Measurements from ENCODE around the gene PUS1.
A peak's percentile ranks its signal among the peaks of the same experiment; 100 is the strongest.

PUS1 gene

DNA sequence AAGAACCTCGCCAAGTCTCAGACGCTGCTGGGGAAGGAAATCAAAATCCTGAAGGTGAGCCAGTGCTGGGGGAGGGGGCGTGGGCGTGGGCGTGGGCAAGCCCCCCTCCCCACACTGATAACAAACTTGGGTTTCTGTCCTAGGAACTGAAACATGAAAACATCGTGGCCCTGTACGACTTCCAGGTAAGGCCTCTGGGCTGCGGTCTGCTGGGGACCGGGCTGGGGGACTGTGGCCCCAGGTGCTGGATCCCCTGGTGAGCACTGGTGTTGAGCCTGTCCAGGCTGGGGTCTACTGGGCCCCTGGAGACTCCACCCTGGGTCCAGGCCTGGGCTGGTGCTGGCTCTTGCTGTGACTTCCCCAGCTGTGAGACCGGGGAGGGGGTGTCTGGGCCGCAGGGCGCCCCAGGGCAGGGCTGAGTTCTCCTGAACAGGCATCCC, 33.4 kb upstream of the PUS1 start:
- H3K4me1 ChIP-seq (ENCODE audit: control insufficient read depth, low read length), result peaks cover 12% of the 10 kb centered on the region
- no peaks in the 10 kb centered on the region for H3K9me3 ChIP-seq (ENCODE audit: control insufficient read depth, insufficient read depth, low read length)
- H3K9me2 ChIP-seq (replicated peaks; ENCODE audit: control insufficient read depth, low read length), result no peaks in the 10 kb centered on the region
- H3K4me3 ChIP-seq (ENCODE audit: low read length), result peak overlapping the region; percentile 59
- peaks cover 8% of the 10 kb centered on the region; the same call in 1 of the 2 replicates for H4K20me1 ChIP-seq (ENCODE audit: control insufficient read depth, insufficient read depth, low read depth, low read length)
- TF ChIP-seq, protein P1, sequence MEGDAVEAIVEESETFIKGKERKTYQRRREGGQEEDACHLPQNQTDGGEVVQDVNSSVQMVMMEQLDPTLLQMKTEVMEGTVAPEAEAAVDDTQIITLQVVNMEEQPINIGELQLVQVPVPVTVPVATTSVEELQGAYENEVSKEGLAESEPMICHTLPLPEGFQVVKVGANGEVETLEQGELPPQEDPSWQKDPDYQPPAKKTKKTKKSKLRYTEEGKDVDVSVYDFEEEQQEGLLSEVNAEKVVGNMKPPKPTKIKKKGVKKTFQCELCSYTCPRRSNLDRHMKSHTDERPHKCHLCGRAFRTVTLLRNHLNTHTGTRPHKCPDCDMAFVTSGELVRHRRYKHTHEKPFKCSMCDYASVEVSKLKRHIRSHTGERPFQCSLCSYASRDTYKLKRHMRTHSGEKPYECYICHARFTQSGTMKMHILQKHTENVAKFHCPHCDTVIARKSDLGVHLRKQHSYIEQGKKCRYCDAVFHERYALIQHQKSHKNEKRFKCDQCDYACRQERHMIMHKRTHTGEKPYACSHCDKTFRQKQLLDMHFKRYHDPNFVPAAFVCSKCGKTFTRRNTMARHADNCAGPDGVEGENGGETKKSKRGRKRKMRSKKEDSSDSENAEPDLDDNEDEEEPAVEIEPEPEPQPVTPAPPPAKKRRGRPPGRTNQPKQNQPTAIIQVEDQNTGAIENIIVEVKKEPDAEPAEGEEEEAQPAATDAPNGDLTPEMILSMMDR (IDR thresholded peaks at IDR 0.05; ENCODE audit: low read depth, low read length, poor library complexity, severe bottlenecking), result no peak
- TF ChIP-seq EZH2phosphoT487 (IDR thresholded peaks at IDR 0.05; ENCODE audit: borderline replicate concordance, low read length), result no peak
- H3F3A ChIP-seq (ENCODE audit: control insufficient read depth, insufficient read depth), result no peaks in the 10 kb centered on the region
- H3K36me3 ChIP-seq (ENCODE audit: control insufficient read depth, low read length), result no peaks in the 10 kb centered on the region
- peaks cover 22% of the 10 kb centered on the region for H3K27me3 ChIP-seq (ENCODE audit: control insufficient read depth, low read length)
- peak overlapping the region; percentile 65 for H3K4me2 ChIP-seq (ENCODE audit: low read length)
- H3K27ac ChIP-seq (ENCODE audit: low read depth, low read length), result no peak overlapping the region
- no peaks in the 10 kb centered on the region for H3K79me2 ChIP-seq (ENCODE audit: control insufficient read depth, low read length)

DNA sequence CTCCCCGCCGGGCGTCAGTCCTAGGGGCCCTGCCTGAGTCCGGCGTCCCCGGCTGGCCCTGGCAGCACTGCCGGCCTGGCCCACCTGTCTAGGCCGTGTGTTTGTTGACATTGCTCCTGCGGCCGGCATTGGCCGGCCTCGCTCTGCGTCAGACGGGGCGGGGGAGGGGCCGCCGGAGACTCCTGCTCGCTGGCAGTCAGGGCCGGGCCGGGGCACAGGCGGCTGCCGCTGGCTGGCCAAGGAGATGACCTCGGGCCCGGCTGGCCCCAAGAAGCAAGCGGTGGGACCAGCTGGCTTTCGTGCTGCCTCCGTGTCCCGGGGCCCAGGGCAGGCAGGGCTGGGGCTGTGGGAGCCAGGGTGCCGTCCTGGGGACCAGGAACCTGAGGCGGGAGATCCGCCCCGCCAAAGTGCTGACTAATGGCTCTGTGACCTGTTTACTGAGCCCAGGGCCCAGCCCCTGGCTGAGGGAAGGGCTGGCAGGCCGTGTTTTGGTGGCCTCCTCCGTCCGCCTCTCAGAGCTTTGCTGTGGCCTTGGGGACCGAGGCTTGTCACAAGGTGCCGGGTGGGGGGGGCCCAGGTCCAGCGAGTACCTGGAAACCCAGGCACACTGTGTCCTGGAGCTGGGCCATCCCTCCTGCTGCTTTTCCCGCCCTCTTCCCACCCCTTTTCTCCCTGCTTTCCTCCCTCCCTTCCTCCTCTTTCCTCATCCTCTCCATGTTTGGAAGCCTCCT, 32.8 kb upstream of the PUS1 start:
- Histone ChIP-seq H3K79me2 (ENCODE audit: control insufficient read depth, low read length) (no peaks in the 10 kb centered on the region), H3K4me1 (ENCODE audit: control insufficient read depth, low read length) (peaks cover 12% of the 10 kb centered on the region), H3K4me3 (ENCODE audit: low read length) (peak overlapping the region; percentile 59), H3K27me3 (ENCODE audit: control insufficient read depth, low read length) (peaks cover 22% of the 10 kb centered on the region), H3K9me3 (ENCODE audit: control insufficient read depth, insufficient read depth, low read length) (no peaks in the 10 kb centered on the region), H3F3A (ENCODE audit: control insufficient read depth, insufficient read depth) (no peaks in the 10 kb centered on the region), H3K9me2 (replicated peaks; ENCODE audit: control insufficient read depth, low read length) (no peaks in the 10 kb centered on the region), H3K27ac (ENCODE audit: low read depth, low read length) (no peak overlapping the region), H4K20me1 (ENCODE audit: control insufficient read depth, insufficient read depth, low read depth, low read length) (peaks cover 8% of the 10 kb centered on the region; the same call in 1 of the 2 replicates), H3K36me3 (ENCODE audit: control insufficient read depth, low read length) (no peaks in the 10 kb centered on the region), H3K4me2 (ENCODE audit: low read length) (peak overlapping the region; percentile 65)
- no peak for TF ChIP-seq EZH2phosphoT487 (IDR thresholded peaks at IDR 0.05; ENCODE audit: borderline replicate concordance, low read length)
- TF ChIP-seq, protein P1 (IDR thresholded peaks at IDR 0.05; ENCODE audit: low read depth, low read length, poor library complexity, severe bottlenecking), result no peak

DNA sequence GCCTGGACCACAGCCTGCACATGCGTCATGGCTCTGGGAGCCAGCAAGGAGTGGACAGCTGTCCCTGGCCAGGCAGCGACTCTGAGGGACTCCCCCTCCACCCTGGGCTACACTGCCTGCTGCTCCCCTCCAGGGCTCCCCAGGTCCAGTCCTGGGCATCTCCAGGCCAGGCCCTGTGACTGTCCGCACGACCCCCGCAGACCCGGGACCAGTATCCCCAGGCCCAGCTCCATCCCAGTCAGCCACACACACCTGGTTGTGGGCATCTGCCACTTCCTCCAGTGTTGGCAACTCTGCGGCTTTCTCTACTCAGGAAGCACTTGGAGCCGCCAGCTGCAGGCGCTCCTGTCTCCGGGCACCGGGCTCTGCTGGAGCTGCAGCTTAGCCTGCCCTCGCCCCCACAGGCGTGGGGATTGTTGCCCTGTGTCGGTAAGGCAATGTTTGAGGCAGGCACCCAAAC, 32.2 kb upstream of the PUS1 start:
- Histone ChIP-seq H3F3A (ENCODE audit: control insufficient read depth, insufficient read depth) (no peaks in the 10 kb centered on the region), H3K27me3 (ENCODE audit: control insufficient read depth, low read length) (peaks cover 22% of the 10 kb centered on the region), H3K9me3 (ENCODE audit: control insufficient read depth, insufficient read depth, low read length) (no peaks in the 10 kb centered on the region), H3K9me2 (replicated peaks; ENCODE audit: control insufficient read depth, low read length) (no peaks in the 10 kb centered on the region), H3K4me1 (ENCODE audit: control insufficient read depth, low read length) (peaks cover 12% of the 10 kb centered on the region), H3K79me2 (ENCODE audit: control insufficient read depth, low read length) (no peaks in the 10 kb centered on the region), H3K27ac (ENCODE audit: low read depth, low read length) (no peak overlapping the region), H4K20me1 (ENCODE audit: control insufficient read depth, insufficient read depth, low read depth, low read length) (peaks cover 8% of the 10 kb centered on the region; the same call in 1 of the 2 replicates), H3K36me3 (ENCODE audit: control insufficient read depth, low read length) (no peaks in the 10 kb centered on the region), H3K4me3 (ENCODE audit: low read length) (no peak overlapping the region), H3K4me2 (ENCODE audit: low read length) (no peak overlapping the region)
- TF ChIP-seq EZH2phosphoT487 (IDR thresholded peaks at IDR 0.05; ENCODE audit: borderline replicate concordance, low read length), result no peak
- TF ChIP-seq, protein P1 (IDR thresholded peaks at IDR 0.05; ENCODE audit: low read depth, low read length, poor library complexity, severe bottlenecking), result no peak

Measured in DOHH2 (cell line).